GM12865 (cell line): ENCODE data around the gene ADCY7.

Experiments used
- DNase-seq: peaks from one replicate; pipeline ENCODE4 v3.0.0; 2010; ENCODE audit warnings: low read depth
- H3K4me3 ChIP-seq: 2 replicates; pipeline ENCODE4 v1.5.1; 2011; ENCODE audit warnings: mild to moderate bottlenecking, low read depth, low read length, control low read depth
- CTCF ChIP-seq: IDR thresholded peaks from 2 replicates; pipeline ENCODE4 v1.5.1; 2011; ENCODE audit warnings: low read length, control low read depth, low read depth, inconsistent platforms; ENCODE audit not compliant: insufficient read depth; ENCODE audit errors: missing control alignments

Gene ADCY7

GRCh38 chr16:50282955-50283631 is 16.7 kb downstream of the ADCY7 start:
- TF ChIP-seq CTCF: no peak
- no peak overlapping the region for H3K4me3 ChIP-seq
- DNase-seq: no peak

GRCh38 chr16:50284131-50284911 is 18.0 kb downstream of the ADCY7 start:
- H3K4me3 ChIP-seq: no peak overlapping the region

GRCh38 chr16:50285406-50286003 is 19.2 kb downstream of the ADCY7 start:
- no peak overlapping the region for H3K4me3 ChIP-seq
- no peak for DNase-seq
- TF ChIP-seq CTCF: no peak

More at GRCh38 chr16:50284131-50284911, 18.0 kb downstream of the ADCY7 start:
- DNase-seq: no peak
- no peak for TF ChIP-seq CTCF

- DNase-seq: no peak
- H3K4me3 ChIP-seq: no peak overlapping the region
- TF ChIP-seq CTCF: no peak
Observed at GRCh38 chr16:50286681-50287080, 20.3 kb downstream of the ADCY7 start.

GRCh38 chr16:50288026-50288425 is 21.7 kb downstream of the ADCY7 start:
- no peak overlapping the region for H3K4me3 ChIP-seq
- TF ChIP-seq CTCF: no peak
- no peak for DNase-seq

- DNase-seq: no peak
- H3K4me3 ChIP-seq: no peak overlapping the region
- no peak for TF ChIP-seq CTCF
Observed at GRCh38 chr16:50288920-50289319, 22.6 kb downstream of the ADCY7 start.
